Parathyroid adenoma (tissue), 2 donors: ENCODE data around the gene TAOK1.

Experiments
- H2AFZ ChIP-seq: fragments of 300-600 bp; sonication (generic); one replicate; pipeline ENCODE4 v1.7.0; 2017; ENCODE audit warnings: antibody characterized with exemption, mild to moderate bottlenecking
- H3K27ac ChIP-seq: fragments of 300-600 bp; sonication (generic); one replicate; pipeline ENCODE4 v1.7.0; 2017
- H3K27me3 ChIP-seq: fragments of 300-600 bp; sonication (generic); one replicate; pipeline ENCODE4 v1.7.0; 2017; ENCODE audit warnings: low read length; ENCODE audit not compliant: control insufficient read depth, insufficient read depth
- H3K36me3 ChIP-seq: fragments of 300-600 bp; sonication (generic); one replicate; pipeline ENCODE4 v1.7.0; 2017; ENCODE audit warnings: low read length; ENCODE audit not compliant: control insufficient read depth, insufficient read depth
- H3K4me1 ChIP-seq: fragments of 300-600 bp; sonication (generic); one replicate; pipeline ENCODE4 v1.7.0; 2017; ENCODE audit warnings: control low read depth
- H3K4me2 ChIP-seq: fragments of 300-600 bp; sonication (generic); one replicate; pipeline ENCODE4 v1.7.0; 2017; ENCODE audit warnings: low read length
- H3K4me3 ChIP-seq: fragments of 300-600 bp; sonication (generic); one replicate; pipeline ENCODE4 v1.7.0; 2017; ENCODE audit warnings: low read depth, low read length
- H3K79me2 ChIP-seq: fragments of 300-600 bp; sonication (generic); one replicate; pipeline ENCODE4 v1.7.0; 2017; ENCODE audit warnings: control low read depth
- H3K9ac ChIP-seq: fragments of 300-600 bp; sonication (generic); one replicate; pipeline ENCODE4 v1.7.0; 2017; ENCODE audit warnings: mild to moderate bottlenecking
- H3K9me3 ChIP-seq: fragments of 300-600 bp; sonication (generic); one replicate; pipeline ENCODE4 v1.7.0; 2017; ENCODE audit warnings: low read length; ENCODE audit not compliant: control insufficient read depth
- TF ChIP-seq, protein P1 (sequence below): fragments of 300-600 bp; sonication (generic); IDR thresholded peaks from one replicate; pipeline ENCODE4 v1.7.0; 2017; ENCODE audit warnings: antibody characterized with exemption, mild to moderate bottlenecking
- donor health status: primary hyperparathyroidism.

The TAOK1 gene

DNA sequence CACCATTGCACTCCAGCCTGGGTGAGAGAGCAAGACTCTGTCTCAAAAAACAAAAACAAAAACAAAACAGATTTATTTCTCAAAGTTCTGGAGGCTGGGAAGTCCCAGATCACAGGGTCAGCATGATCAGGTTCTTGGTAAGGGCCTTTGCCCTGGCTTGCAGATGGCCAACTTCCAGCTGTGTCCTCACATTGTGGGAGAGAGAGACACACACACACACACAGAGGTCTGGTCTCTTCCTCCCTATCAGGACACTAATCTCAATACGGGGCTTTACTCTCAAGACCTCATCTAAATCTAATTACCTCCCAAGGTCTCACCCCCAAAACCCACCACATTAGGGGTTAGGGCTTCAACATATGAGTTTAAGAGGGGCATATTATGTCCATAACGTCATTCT, 26.4 kb upstream of the TAOK1 start:
- Histone ChIP-seq H3K79me2 (no peaks in the 10 kb centered on the region), H3K36me3 (no peaks in the 10 kb centered on the region), H3K9ac (no peak overlapping the region), H3K4me2 (no peak overlapping the region), H3K27ac (no peak overlapping the region), H2AFZ (no peak overlapping the region), H3K9me3 (no peaks in the 10 kb centered on the region), H3K27me3 (no peaks in the 10 kb centered on the region), H3K4me3 (no peak overlapping the region), H3K4me1 (no peaks in the 10 kb centered on the region)
- TF ChIP-seq, protein P1, sequence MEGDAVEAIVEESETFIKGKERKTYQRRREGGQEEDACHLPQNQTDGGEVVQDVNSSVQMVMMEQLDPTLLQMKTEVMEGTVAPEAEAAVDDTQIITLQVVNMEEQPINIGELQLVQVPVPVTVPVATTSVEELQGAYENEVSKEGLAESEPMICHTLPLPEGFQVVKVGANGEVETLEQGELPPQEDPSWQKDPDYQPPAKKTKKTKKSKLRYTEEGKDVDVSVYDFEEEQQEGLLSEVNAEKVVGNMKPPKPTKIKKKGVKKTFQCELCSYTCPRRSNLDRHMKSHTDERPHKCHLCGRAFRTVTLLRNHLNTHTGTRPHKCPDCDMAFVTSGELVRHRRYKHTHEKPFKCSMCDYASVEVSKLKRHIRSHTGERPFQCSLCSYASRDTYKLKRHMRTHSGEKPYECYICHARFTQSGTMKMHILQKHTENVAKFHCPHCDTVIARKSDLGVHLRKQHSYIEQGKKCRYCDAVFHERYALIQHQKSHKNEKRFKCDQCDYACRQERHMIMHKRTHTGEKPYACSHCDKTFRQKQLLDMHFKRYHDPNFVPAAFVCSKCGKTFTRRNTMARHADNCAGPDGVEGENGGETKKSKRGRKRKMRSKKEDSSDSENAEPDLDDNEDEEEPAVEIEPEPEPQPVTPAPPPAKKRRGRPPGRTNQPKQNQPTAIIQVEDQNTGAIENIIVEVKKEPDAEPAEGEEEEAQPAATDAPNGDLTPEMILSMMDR: no peak

DNA sequence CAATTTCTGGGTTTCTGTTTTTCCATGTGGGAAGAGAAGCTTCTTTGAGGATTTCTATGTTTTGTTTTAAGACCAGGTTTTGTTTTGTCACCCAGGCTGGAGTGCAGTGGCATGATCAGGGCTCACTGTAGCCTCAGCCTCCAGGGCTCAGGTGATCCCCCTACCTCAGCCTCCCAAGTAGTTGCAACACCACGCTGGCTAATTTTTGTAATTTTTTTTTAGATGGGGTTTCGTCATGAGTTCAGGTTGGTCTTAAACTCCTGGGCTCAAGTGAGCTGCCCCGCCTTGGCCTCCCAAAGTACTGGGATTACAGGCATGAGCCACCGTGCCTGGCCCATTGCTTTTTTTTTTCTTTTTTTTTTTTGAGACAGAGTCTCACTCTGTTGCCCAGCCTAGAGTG, 25.5 kb upstream of the TAOK1 start:
- Histone ChIP-seq H3K27me3 (no peaks in the 10 kb centered on the region), H3K4me1 (peaks cover 2% of the 10 kb centered on the region), H3K27ac (no peak overlapping the region), H3K36me3 (no peaks in the 10 kb centered on the region), H3K79me2 (no peaks in the 10 kb centered on the region), H3K4me3 (no peak overlapping the region), H3K9me3 (no peaks in the 10 kb centered on the region), H3K4me2 (no peak overlapping the region), H3K9ac (no peak overlapping the region), H2AFZ (no peak overlapping the region)
- TF ChIP-seq, protein P1: no peak

DNA sequence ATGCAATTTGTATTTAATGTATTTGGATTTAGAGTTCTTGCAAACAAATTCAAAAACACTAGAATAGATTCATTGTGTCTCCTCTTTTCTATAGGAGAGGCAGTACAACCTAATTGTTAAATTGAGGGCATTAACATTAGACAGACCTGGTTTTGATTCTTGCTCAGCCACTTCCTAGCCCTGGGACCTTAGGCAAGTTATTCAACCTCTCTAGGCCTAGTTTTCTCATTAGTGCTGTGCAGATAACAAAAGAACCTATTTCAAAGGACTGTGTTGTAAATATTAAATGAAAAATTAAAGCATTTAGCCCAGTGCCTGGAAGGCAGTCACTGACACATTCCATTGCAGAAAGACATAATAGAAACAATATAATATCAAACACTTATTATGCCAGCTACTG, 22.0 kb upstream of the TAOK1 start:
- no peak overlapping the region for H3K9ac ChIP-seq

GRCh38 chr17:29368926-29369325, 21.2 kb upstream of the TAOK1 start:
- no peaks in the 10 kb centered on the region for H3K79me2 ChIP-seq

More for the DNA sequence above, 22.0 kb upstream of the TAOK1 start:
- H3K36me3 ChIP-seq: no peaks in the 10 kb centered on the region
- no peak overlapping the region for H3K4me3 ChIP-seq
- TF ChIP-seq, protein P1: no peak
- no peaks in the 10 kb centered on the region for H3K27me3 ChIP-seq
- no peak overlapping the region for H2AFZ ChIP-seq
- H3K9me3 ChIP-seq: no peaks in the 10 kb centered on the region
- no peaks in the 10 kb centered on the region for H3K79me2 ChIP-seq
- no peak overlapping the region for H3K27ac ChIP-seq
- H3K4me2 ChIP-seq: no peak overlapping the region
- H3K4me1 ChIP-seq: peaks cover 4% of the 10 kb centered on the region

More at GRCh38 chr17:29368926-29369325, 21.2 kb upstream of the TAOK1 start:
- H3K27me3 ChIP-seq: no peaks in the 10 kb centered on the region
- TF ChIP-seq, protein P1: no peak
- H3K4me3 ChIP-seq: no peak overlapping the region
- H3K36me3 ChIP-seq: no peaks in the 10 kb centered on the region
- no peak overlapping the region for H3K9ac ChIP-seq
- H2AFZ ChIP-seq: no peak overlapping the region
- no peak overlapping the region for H3K27ac ChIP-seq
- H3K9me3 ChIP-seq: no peaks in the 10 kb centered on the region
- peaks cover 4% of the 10 kb centered on the region for H3K4me1 ChIP-seq
- H3K4me2 ChIP-seq: no peak overlapping the region
